T-helper 22 cell (primary cell): ENCODE results near the gene HPSE2.
"Not testable (repeated sequence)": the region's sequence is repeated elsewhere in the genome, so short reads cannot be mapped to it uniquely, and the experiment has no call there.

ENCODE experiments used
- DNase-seq: peaks from one replicate; pipeline ENCODE4 v3.0.0-alpha.2; 2020; ENCODE audit warnings: low read depth

Gene HPSE2

GRCh38 chr10:99005254-99005653, 230.4 kb downstream of the HPSE2 start:
- no peak for DNase-seq

GRCh38 chr10:99004738-99005137, 230.9 kb downstream of the HPSE2 start:
- no peak for DNase-seq

DNA sequence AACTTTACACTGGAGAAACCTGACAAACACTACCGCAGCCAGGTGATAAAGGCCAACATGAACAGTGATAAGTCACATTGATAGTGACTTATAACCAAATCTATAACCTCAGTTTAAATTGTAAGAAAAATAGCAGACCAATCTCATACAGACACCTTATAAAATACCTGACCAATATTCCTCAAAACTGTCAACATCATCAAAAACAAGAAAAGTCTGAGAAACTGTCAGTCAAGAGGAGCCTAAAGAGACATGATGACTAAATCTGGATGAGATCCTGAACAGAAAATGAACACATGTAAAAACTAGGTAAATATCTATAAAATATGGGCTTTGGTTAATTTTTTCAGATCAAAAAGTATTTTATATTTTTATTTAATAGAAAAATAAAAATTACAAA, 233.3 kb downstream of the HPSE2 start:
- no peak for DNase-seq

DNA sequence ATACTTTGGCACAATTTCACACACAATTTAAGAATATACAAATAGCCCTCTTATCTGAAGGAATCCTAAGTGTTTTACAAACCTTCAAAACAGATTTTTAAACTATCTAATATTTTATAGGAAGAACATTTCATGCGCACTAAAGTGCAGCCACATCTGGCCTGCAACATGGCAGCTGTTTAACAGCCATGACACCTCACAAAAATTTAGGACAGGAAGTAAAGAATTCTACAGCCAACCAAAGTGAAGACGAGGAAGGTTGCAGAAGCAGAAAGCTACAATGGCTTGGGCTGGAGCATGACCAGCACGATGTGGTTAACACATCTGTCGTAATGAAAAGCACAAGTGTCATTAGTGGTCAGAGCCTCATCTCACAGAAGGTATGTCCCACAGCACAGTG, 238.1 kb downstream of the HPSE2 start:
- DNase-seq, result no peak

- no peak for DNase-seq
Measured at GRCh38 chr10:98994030-98994429, 241.6 kb downstream of the HPSE2 start.

- not testable (repeated sequence) for DNase-seq
Measured at GRCh38 chr10:98983751-98984150, 251.9 kb downstream of the HPSE2 start.

- DNase-seq, result no peak
Measured at GRCh38 chr10:98980353-98980752, 255.3 kb downstream of the HPSE2 start.

DNA sequence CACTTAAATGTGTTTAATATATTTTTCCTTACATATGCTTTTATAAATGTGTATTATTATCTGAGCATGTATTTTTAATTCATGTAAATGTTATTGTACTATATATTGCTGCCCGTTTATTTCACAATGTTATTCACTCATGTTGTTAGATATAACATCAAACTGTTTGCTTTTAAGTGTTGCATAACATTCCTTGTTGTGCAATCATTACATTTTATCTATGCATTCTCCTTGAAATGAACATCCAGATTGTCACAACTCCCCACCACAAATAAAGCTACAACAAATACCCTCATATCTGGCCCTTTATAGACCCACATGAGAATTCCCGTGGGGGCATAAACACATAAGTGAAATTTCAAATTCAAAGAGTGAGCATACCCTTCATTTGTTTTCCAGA, 264.2 kb downstream of the HPSE2 start:
- DNase-seq, result no peak

DNA sequence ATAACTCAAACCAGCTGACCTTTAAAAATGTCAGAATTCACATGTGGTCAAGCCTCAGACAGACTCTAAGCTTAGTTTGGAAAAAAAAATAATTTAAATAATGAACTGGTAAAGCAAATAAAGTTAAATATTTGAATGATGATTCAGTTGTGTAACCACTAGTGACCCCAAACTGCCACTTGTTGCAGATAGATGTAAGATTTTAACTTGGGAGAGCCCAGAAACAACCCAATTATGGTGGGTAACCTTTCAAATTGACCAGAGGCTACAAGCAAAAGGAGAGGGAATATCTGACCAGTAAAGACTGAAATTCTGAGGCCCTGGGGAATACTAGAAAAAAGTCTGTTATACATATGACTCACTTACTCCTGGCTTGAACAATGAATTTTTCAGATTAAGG, 268.1 kb downstream of the HPSE2 start:
- no peak for DNase-seq

DNA sequence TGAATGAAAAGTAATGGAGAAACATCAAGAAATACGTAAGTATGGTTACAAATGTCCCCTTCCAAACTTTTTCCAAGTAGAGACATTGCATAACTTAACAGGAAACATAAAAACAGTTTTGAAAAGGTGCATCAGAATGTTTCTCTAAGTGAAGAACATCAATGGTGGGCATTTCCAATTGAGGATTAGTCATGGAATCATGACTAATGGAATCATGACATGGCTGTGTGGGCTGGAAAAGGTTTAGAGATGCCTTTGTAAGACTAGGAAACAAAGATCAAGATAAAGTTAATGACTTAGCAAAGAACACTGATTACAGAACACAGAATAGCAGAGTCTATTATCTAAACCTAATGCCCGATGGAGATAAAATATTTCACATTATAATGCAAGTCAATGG, 272.0 kb downstream of the HPSE2 start:
- DNase-seq, result no peak

- DNase-seq, result no peak
Measured at GRCh38 chr10:98959379-98959778, 276.3 kb downstream of the HPSE2 start.

DNA sequence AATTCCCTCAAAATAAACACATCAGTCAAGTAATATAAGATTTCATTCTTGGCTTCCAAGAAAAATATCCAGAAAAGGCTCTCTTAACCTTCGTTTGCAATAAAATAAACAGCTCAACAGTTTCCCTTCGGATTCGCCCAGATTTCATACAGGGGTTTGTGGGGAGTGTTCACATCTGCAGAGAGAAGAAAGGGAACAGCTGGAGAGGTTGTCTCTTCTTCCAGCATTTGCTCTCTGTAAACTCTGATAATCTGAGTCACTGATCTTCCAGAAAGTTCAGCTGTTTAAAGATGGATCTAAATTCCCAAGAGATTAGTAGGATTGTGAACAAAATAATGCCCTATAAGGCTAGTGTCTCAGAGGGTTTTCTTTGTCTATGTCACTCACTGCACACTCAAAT, 277.9 kb downstream of the HPSE2 start:
- DNase-seq, result no peak

GRCh38 chr10:98956576-98957260, 278.9 kb downstream of the HPSE2 start:
- no peak for DNase-seq

DNA sequence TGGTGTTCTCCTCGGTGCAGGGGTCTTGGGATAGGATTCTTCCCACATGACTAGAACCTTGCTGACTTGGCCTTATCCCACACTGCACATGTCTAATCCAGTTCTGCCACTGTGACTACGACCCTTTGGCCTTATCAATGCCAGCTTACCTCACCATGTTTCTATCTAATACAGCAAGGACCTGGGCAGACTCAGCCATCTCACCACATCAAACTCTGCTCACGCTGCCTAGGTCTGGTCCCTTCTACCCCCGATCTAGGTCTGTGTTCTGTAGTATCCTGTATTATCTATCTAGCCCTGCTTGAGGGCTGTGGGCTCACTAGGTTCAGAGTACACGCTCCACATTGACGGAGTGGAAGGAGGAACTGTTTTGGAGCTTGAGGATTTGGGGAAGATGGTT, 282.4 kb downstream of the HPSE2 start:
- no peak for DNase-seq

DNA sequence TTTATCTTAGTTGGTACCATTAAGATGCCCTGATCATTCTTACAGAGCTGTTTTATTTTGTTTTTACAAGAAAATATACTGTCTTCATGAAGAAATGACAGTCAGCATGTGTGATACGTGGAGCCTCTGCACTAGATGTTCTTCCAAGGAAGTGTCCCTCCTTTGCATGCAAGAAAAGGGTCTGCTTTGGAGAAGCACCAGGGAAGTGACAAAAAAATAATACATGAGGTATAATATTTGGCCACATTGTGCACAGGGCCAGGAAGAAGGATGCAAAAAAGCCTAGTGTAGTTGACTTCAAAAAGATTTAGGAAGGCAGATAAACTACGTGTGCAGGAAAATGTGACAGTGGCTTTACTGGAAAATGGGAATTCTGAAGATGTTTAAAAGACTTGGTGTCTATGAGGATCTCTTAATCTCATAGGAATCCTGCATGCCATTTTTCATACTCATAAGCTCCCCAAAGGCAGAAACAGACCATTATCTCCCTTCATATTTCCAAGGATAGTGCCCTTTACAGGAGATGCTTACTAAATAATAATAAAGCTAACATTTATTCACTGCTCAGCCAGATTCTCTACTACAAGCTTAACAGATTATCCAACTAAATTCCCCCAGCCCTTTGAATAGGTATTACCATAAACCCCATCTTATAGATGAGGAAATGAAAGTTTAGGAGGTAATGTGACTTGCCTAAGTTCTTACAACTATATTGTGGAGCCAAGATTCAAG, 284.2 kb downstream of the HPSE2 start:
- DNase-seq, result no peak

DNA sequence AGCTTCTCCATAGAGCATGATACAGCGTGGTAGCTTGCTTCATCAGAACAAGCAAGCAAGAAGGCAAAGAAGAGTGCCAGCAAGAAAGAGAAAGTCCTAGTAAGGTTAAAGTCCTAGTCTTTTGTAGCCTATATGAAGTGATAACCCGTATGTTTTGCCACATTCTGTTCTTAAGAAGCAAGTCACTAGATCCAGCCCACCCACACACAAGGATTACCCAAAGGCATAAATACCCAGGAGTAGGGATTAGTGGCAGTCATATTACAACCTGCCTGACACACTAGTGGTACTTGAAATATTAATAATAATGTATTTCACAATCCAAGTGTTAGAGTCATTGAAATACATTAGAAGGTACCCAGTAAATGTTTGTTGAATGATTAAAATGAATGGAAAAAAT, 285.5 kb downstream of the HPSE2 start:
- DNase-seq, result no peak

DNA sequence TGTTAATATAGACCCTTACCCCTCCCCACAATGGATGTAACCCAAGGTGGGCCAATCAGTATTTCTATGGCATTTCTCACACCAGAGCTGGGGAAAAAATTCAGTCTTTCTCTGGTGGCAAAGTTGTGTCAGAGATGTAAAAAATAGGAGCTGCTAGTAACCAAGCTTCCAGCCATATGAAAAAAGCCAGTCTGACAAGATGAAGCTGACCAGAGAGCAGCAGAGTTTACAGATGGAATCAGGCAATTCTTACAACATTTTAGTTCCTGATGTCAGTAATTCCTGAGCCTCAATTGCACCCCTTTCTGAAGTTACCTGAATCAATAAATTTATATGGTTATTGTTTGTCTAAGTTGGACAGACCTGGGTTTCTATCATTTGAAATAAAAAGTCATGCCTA, 286.3 kb downstream of the HPSE2 start:
- DNase-seq, result no peak

DNA sequence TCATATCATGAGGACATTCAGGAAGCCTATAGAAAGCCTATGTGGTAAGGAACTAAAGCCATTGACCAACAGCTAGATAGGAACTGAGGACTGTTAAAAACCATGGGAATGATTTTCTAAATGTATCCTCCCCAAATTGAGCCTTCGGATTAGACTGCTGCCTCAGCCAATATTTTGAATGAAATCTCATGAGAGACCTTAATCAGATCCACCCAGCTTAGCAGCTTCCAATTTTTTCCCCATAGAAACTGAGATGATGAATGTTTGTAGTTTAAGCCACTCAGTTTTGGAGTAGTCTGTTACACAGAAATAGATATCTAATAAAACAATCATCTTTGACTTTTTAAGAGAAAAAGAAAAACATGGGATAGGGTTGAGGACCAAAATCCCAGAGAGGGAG, 292.0 kb downstream of the HPSE2 start:
- no peak for DNase-seq

DNA sequence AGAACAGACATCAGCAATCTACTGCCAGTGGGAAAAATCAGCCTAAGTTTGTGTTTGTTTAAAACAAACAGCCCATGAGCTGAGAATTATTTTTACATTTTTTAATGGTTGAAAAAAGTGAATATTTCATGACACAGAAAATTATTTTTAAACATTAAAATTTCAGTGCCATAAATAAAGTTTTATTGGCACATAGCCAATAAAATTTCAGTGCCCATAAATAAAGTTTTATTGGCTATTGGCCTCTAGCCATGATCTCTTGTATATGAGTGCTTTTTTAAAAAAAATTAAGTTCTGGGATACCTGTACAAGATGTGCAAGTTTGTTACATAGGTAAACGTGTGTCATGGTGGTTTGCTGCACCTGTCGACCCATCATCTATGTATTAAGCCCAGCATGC, 305.9 kb downstream of the HPSE2 start:
- DNase-seq, result no peak

DNA sequence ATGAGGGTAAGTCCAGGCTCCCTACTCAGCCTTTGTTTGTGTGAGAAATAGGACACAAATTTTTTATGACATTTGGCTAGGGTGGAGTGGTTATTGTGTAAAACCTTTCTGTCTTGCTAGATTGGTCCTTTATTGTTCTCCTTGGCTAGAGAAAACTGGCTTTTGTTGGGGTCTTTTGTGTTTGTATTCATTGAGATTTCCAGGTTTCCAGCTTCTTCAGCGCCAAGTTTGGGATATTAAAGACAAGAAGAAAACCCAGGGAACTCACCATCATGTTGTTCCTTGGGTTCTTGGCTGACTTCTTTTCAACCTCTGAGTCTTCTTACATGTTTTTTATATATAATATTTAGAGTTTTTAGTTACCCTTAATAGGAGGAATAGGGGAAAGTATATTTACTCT, 310.0 kb downstream of the HPSE2 start:
- DNase-seq, result no peak

DNA sequence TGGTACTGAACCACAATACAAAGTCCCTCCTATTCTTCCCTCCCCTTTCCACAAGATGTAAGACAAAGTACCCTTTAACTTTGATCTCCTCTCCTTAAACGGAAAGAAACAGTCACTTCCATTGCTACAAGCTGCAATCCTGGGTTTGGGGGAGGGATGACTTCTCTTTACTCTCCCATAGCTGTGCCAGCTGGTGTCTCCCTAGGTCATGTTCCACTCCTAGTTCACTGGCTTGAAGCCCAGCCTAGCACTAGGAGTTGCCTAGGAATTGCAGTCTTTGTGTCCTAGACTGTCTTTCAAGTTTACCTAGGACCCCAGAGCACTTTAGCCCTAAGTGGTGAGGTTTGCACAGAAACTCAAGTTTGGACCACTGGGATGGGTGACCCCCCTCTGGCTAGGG, 311.1 kb downstream of the HPSE2 start:
- DNase-seq, result no peak

DNA sequence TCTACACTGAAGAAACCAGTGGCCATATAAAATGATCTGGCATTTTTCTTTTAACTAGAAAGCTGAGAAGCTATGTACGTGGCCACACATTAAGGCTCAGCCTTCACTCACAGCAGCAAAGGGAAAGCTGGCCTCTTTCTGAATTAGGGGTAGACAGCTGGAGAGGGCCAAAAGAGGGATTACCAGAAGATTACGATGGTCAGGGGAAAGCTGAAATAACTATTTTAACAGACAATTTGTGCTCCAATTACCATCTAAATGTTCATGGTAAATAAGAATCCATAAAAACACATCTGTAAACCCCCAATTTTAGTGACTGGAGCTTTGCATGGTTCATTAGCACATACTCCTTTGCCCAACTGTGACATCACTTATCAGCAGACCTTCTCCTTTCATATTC, 314.3 kb downstream of the HPSE2 start:
- DNase-seq, result no peak

DNA sequence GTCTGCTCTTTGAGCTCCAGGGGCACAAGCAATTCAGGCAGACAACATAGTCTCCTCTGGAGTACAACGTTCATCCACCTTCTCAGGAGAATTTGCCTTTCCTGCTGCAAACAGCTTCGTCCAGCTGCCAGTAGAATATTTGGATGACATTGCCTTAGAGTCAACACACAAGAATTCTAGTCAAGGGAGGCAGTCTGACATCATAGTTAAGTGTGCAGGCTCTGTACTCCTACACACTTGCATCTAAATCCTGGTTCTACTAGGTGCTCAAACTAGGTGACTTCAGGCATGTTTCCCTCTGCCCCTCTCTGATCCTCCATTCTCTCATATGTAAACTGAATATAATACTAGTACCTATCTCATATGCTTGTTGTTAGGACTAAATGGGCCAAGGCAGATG, 314.8 kb downstream of the HPSE2 start:
- DNase-seq, result no peak

DNA sequence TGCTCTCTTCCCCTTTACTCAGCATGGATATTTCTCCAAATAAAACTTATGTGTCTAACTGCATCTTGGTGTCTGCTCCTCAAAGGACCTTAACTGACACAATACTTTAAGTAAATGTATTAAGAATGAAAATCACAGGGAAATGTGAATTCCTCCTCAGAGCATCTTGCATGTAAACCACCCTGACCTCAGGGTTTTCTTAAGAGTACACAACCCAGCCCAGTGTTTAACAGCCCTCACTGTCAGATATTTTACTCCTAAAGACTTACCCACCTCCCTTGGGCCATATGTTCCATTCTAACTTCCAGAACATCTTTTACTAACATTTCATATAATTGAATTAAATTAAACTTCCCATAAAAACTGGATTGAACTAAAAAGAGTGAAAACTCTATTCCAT, 315.3 kb downstream of the HPSE2 start:
- DNase-seq, result no peak
